MM.1S (cell line): ENCODE measurements around the gene KLHL35.

Experiments used
- EZH2 ChIP-seq: fragments of 300-600 bp; sonication (generic); optimal IDR thresholded peaks from 2 replicates; pipeline ENCODE3; 2017; ENCODE audit warnings: low read depth, mild to moderate bottlenecking, antibody characterized with exemption, low read length, mixed read lengths
- TF ChIP-seq, protein P1 (sequence below): fragments of 300-600 bp; sonication (generic); IDR thresholded peaks from 2 replicates; pipeline ENCODE4 v1.5.1; 2016; ENCODE audit warnings: antibody characterized with exemption, low read length, mixed read lengths

DNA sequence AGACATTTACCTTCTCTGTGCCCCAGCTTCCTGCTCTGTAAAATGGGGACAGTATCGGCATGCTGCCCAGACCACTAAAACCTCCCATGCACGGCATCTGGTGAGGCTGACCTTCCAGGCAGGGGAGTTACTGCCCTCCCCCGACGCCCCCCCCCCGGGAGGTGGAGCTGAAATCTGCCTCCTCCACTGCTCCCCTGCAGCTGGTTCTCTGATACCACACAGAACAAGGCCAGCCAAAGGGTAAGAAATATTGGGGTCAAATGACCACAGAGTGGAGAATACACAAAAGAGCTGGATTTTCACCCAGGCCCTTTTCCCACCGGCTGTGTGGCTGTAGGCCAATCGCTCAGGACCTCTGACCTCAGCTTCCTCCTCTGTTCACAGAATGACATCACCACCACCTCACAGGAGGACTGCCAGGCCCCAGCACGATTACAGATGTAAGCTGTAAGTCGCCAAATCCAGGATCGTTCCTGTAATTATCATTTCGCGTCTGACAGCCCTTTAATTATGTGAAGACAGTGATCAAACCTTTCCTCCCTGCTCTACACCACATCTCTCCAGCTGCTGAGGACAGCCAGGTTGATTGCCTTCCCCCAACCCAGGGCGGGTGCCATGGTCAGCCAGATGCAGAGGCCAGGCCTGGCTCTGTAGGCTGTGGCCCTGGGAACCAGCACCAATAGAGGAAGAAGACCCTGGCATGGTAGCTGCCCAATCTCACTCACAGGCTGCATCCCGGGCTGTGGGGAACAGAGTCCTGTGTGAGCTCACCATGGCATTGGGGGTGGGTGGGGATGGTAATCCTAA, 35.7 kb upstream of the KLHL35 start:
- TF ChIP-seq, protein P1, sequence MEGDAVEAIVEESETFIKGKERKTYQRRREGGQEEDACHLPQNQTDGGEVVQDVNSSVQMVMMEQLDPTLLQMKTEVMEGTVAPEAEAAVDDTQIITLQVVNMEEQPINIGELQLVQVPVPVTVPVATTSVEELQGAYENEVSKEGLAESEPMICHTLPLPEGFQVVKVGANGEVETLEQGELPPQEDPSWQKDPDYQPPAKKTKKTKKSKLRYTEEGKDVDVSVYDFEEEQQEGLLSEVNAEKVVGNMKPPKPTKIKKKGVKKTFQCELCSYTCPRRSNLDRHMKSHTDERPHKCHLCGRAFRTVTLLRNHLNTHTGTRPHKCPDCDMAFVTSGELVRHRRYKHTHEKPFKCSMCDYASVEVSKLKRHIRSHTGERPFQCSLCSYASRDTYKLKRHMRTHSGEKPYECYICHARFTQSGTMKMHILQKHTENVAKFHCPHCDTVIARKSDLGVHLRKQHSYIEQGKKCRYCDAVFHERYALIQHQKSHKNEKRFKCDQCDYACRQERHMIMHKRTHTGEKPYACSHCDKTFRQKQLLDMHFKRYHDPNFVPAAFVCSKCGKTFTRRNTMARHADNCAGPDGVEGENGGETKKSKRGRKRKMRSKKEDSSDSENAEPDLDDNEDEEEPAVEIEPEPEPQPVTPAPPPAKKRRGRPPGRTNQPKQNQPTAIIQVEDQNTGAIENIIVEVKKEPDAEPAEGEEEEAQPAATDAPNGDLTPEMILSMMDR: no peak
- no peak for TF ChIP-seq EZH2
